Measurements from ENCODE around the gene PPP1R9A.

Gene PPP1R9A

GRCh38 chr7:95126053-95126709 lies 218.8 kb downstream of the PPP1R9A start:
- in situ Hi-C loops (cut with HindIII; ENCODE audit: low sequenced_read_pairs): no loop called here
- DNase-seq (ENCODE audit: low read depth): no peak
- H3K4me3 ChIP-seq (ENCODE audit: low read depth, low read length): no peak overlapping the region
- no peak for TF ChIP-seq CTCF (IDR thresholded peaks at IDR 0.05; ENCODE audit: low read depth, low read length, missing control alignments)

GRCh38 chr7:95132500-95132899 lies 225.1 kb downstream of the PPP1R9A start:
- in situ Hi-C loops (cut with HindIII; ENCODE audit: low sequenced_read_pairs): no loop called here
- TF ChIP-seq CTCF (IDR thresholded peaks at IDR 0.05; ENCODE audit: low read depth, low read length, missing control alignments): no peak
- DNase-seq (ENCODE audit: low read depth): no peak
- no peak overlapping the region for H3K4me3 ChIP-seq (ENCODE audit: low read depth, low read length)

- no peak overlapping the region for H3K4me3 ChIP-seq (ENCODE audit: low read depth, low read length)
- no peak for DNase-seq (ENCODE audit: low read depth)
- in situ Hi-C loops (cut with HindIII; ENCODE audit: low sequenced_read_pairs): no loop called here
- TF ChIP-seq CTCF (IDR thresholded peaks at IDR 0.05; ENCODE audit: low read depth, low read length, missing control alignments): no peak
Measured at GRCh38 chr7:95139922-95140321, 232.5 kb downstream of the PPP1R9A start.

- no peak for DNase-seq (ENCODE audit: low read depth)
- no peak overlapping the region for H3K4me3 ChIP-seq (ENCODE audit: low read depth, low read length)
- in situ Hi-C loops (cut with HindIII; ENCODE audit: low sequenced_read_pairs): no loop called here
- no peak for TF ChIP-seq CTCF (IDR thresholded peaks at IDR 0.05; ENCODE audit: low read depth, low read length, missing control alignments)
Measured at GRCh38 chr7:95141755-95142154, 234.4 kb downstream of the PPP1R9A start.

GRCh38 chr7:95144256-95144655 lies 236.9 kb downstream of the PPP1R9A start:
- DNase-seq (ENCODE audit: low read depth): no peak
- TF ChIP-seq CTCF (IDR thresholded peaks at IDR 0.05; ENCODE audit: low read depth, low read length, missing control alignments): no peak
- no peak overlapping the region for H3K4me3 ChIP-seq (ENCODE audit: low read depth, low read length)
- in situ Hi-C loops (cut with HindIII; ENCODE audit: low sequenced_read_pairs): no loop called here

GRCh38 chr7:95155965-95156364 lies 248.6 kb downstream of the PPP1R9A start:
- H3K4me3 ChIP-seq (ENCODE audit: low read depth, low read length): no peak overlapping the region
- no peak for TF ChIP-seq CTCF (IDR thresholded peaks at IDR 0.05; ENCODE audit: low read depth, low read length, missing control alignments)
- no peak for DNase-seq (ENCODE audit: low read depth)
- in situ Hi-C loops (cut with HindIII; ENCODE audit: low sequenced_read_pairs): no loop called here

All from astrocyte of the cerebellum (primary cell).